Measurements from ENCODE around the gene AP2A1. TPM values are rescaled to one million over a fixed set of nuclear protein-coding genes. Genes with fewer than 3 reads are reported as not detected.

AP2A1 gene
- total and polyA plus RNA-seq, 9 of the 15 experiments (the other 6 are each of a cell fraction or from before 2014, with no cell fraction given): 0.55 to 150 (median 31.9) TPM

DNA sequence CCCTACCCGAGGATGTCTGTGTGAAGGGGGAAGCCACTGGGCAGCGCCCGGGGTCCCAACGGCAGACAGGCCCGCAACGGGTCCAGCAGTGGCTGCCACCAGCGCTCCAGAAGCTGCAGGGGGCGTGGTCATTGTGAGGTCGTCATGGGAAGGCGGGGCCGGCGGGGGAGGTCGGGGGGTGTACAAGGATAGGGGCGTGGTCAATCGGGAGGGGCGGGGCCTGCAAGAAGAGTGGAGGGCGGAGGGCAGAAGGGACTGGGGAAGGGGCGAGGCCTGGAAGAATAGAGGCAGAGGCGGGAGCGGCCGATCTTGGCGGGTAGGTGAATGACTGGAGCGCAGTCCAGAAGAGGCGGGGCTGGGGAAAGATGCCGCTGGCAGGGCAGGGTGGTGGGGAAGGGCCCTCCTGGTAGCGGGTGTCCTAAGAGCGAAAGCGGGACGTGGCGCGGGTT is 41.9 kb downstream of the AP2A1 start (continued):
- TF ChIP-seq, protein P1, sequence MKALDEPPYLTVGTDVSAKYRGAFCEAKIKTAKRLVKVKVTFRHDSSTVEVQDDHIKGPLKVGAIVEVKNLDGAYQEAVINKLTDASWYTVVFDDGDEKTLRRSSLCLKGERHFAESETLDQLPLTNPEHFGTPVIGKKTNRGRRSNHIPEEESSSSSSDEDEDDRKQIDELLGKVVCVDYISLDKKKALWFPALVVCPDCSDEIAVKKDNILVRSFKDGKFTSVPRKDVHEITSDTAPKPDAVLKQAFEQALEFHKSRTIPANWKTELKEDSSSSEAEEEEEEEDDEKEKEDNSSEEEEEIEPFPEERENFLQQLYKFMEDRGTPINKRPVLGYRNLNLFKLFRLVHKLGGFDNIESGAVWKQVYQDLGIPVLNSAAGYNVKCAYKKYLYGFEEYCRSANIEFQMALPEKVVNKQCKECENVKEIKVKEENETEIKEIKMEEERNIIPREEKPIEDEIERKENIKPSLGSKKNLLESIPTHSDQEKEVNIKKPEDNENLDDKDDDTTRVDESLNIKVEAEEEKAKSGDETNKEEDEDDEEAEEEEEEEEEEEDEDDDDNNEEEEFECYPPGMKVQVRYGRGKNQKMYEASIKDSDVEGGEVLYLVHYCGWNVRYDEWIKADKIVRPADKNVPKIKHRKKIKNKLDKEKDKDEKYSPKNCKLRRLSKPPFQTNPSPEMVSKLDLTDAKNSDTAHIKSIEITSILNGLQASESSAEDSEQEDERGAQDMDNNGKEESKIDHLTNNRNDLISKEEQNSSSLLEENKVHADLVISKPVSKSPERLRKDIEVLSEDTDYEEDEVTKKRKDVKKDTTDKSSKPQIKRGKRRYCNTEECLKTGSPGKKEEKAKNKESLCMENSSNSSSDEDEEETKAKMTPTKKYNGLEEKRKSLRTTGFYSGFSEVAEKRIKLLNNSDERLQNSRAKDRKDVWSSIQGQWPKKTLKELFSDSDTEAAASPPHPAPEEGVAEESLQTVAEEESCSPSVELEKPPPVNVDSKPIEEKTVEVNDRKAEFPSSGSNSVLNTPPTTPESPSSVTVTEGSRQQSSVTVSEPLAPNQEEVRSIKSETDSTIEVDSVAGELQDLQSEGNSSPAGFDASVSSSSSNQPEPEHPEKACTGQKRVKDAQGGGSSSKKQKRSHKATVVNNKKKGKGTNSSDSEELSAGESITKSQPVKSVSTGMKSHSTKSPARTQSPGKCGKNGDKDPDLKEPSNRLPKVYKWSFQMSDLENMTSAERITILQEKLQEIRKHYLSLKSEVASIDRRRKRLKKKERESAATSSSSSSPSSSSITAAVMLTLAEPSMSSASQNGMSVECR (CRISPR knock-in tag; IDR thresholded peaks at IDR 0.05): 0 out of 2 replicates have a peak, but pooled peaks have one; percentile 33
- TF ChIP-seq, protein P2, sequence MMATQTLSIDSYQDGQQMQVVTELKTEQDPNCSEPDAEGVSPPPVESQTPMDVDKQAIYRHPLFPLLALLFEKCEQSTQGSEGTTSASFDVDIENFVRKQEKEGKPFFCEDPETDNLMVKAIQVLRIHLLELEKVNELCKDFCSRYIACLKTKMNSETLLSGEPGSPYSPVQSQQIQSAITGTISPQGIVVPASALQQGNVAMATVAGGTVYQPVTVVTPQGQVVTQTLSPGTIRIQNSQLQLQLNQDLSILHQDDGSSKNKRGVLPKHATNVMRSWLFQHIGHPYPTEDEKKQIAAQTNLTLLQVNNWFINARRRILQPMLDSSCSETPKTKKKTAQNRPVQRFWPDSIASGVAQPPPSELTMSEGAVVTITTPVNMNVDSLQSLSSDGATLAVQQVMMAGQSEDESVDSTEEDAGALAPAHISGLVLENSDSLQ (IDR thresholded peaks at IDR 0.05): 0 out of 2 replicates have a peak, but pooled peaks have one; percentile 10
- TF ChIP-seq, protein P3, sequence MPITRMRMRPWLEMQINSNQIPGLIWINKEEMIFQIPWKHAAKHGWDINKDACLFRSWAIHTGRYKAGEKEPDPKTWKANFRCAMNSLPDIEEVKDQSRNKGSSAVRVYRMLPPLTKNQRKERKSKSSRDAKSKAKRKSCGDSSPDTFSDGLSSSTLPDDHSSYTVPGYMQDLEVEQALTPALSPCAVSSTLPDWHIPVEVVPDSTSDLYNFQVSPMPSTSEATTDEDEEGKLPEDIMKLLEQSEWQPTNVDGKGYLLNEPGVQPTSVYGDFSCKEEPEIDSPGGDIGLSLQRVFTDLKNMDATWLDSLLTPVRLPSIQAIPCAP (CRISPR knock-in tag; IDR thresholded peaks at IDR 0.05; ENCODE audit: borderline replicate concordance): no peak
- TF ChIP-seq SMARCE1 (IDR thresholded peaks at IDR 0.05) (0 out of 2 replicates have a peak, but pooled peaks have one; percentile 16), ETV5 (CRISPR knock-in tag; IDR thresholded peaks at IDR 0.05; ENCODE audit: low read depth) (no peak), BRF1 (IDR thresholded peaks at IDR 0.05; ENCODE audit: borderline replicate concordance, extremely low read depth, insufficient read length) (no peak), ZNF124 (CRISPR knock-in tag; IDR thresholded peaks at IDR 0.05) (no peak), KLF10 (CRISPR knock-in tag; IDR thresholded peaks at IDR 0.05) (no peak), FOXP1 (CRISPR knock-in tag; IDR thresholded peaks at IDR 0.05) (0 out of 2 replicates have a peak, but pooled peaks have one; percentile 20), CREM (IDR thresholded peaks at IDR 0.05; ENCODE audit: low read depth) (peak; percentile 63), FIP1L1 (IDR thresholded peaks at IDR 0.05; ENCODE audit: low read depth, low read length, poor library complexity, severe bottlenecking) (peak; percentile 3), XRCC5 (IDR thresholded peaks at IDR 0.05; ENCODE audit: low read depth, low read length) (no peak), CREB1 (IDR thresholded peaks at IDR 0.05) (no peak; the same call in 1 of the 2 replicates), CREB1 (CRISPR knock-in tag; IDR thresholded peaks at IDR 0.05) (peak; percentile 70), ZNF561 (CRISPR knock-in tag; conservative IDR thresholded peaks at IDR 0.05) (no peak)
- TF ChIP-seq, protein P4, sequence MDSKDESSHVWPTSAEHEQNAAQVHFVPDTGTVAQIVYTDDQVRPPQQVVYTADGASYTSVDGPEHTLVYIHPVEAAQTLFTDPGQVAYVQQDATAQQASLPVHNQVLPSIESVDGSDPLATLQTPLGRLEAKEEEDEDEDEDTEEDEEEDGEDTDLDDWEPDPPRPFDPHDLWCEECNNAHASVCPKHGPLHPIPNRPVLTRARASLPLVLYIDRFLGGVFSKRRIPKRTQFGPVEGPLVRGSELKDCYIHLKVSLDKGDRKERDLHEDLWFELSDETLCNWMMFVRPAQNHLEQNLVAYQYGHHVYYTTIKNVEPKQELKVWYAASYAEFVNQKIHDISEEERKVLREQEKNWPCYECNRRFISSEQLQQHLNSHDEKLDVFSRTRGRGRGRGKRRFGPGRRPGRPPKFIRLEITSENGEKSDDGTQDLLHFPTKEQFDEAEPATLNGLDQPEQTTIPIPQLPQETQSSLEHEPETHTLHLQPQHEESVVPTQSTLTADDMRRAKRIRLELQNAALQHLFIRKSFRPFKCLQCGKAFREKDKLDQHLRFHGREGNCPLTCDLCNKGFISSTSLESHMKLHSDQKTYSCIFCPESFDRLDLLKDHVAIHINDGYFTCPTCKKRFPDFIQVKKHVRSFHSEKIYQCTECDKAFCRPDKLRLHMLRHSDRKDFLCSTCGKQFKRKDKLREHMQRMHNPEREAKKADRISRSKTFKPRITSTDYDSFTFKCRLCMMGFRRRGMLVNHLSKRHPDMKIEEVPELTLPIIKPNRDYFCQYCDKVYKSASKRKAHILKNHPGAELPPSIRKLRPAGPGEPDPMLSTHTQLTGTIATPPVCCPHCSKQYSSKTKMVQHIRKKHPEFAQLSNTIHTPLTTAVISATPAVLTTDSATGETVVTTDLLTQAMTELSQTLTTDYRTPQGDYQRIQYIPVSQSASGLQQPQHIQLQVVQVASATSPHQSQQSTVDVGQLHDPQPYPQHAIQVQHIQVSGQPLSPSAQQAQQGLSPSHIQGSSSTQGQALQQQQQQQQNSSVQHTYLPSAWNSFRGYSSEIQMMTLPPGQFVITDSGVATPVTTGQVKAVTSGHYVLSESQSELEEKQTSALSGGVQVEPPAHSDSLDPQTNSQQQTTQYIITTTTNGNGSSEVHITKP (IDR thresholded peaks at IDR 0.05; ENCODE audit: partially characterized antibody): peak; percentile 23
- TF ChIP-seq, protein P5, sequence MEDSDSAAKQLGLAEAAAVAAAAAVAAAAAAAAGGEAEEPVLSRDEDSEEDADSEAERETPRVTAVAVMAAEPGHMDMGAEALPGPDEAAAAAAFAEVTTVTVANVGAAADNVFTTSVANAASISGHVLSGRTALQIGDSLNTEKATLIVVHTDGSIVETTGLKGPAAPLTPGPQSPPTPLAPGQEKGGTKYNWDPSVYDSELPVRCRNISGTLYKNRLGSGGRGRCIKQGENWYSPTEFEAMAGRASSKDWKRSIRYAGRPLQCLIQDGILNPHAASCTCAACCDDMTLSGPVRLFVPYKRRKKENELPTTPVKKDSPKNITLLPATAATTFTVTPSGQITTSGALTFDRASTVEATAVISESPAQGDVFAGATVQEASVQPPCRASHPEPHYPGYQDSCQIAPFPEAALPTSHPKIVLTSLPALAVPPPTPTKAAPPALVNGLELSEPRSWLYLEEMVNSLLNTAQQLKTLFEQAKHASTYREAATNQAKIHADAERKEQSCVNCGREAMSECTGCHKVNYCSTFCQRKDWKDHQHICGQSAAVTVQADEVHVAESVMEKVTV (CRISPR knock-in tag; IDR thresholded peaks at IDR 0.05): no peak
